ENCODE results near the gene HS2ST1. TPM values are rescaled to one million over a fixed set of nuclear protein-coding genes. Genes with fewer than 3 reads are reported as not detected.

Gene HS2ST1
- total and polyA plus RNA-seq, 5 donors from 2014 or later, result 7.7 to 12.3 (median 8.0) TPM

DNA sequence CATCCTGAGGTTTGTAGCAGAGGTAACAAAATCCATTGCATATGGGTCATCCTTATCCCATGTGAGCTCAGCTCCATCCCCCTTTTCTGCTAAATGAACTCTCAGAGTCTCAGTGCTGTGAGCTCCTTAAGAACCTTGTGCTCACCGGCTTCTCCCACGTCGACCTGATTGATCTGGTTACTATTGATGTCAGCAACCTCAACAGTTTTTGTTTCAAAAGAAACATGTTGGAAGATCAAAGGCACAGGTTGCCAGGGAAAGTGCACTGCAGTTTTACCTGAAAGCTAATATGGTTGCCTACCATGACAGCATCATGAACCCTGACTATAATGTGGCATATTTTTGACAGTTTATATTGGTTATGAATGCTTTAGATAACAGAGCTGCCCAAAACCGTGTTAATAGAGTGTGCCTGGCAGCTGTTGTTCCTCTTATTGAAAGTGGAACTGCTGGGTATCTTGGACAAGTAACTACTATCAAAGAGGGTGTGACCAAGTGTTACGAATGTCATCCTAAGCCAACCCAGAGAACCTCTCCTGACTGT, 131.4 kb downstream of the HS2ST1 start:
- ATAC-seq (ENCODE audit: low read depth in 2 of 2) (peak; percentile 30 to 48), DNase-seq (peak; percentile 24 to 68 (median 56))
- H3K36me3 Mint-ChIP-seq, result peaks cover 16% of the 10 kb centered on the region
- H3K9me3 Mint-ChIP-seq, result peaks cover 0 to 18% (median 4%) of the 10 kb centered on the region in 7 donors
- Histone ChIP-seq H3K4me1 (ENCODE audit: control insufficient read depth, insufficient read depth, low read length, poor library complexity, severe bottlenecking) (peaks cover 10% of the 10 kb centered on the region), H3K4me3 (ENCODE audit: low read depth, low read length) (no peak overlapping the region), H3K9me3 (ENCODE audit: control insufficient read depth in 2 of 2, low read length in 2 of 2) (peaks cover 0 to 4% of the 10 kb centered on the region in 2 experiments), H3K36me3 (ENCODE audit: control insufficient read depth, insufficient read depth, low read length) (no peaks in the 10 kb centered on the region), H3K27me3 (ENCODE audit: control insufficient read depth, insufficient read depth, low read length) (no peaks in the 10 kb centered on the region), H3K27ac (ENCODE audit: insufficient read depth, low read length, poor library complexity, severe bottlenecking) (peak overlapping the region; percentile 19)
- H3K4me3 Mint-ChIP-seq, result peak overlapping the region in 3 of 4 donors; percentile 3 to 65 (median 49)
- H3K27me3 Mint-ChIP-seq, result no peaks in the 10 kb centered on the region
- H3K27ac Mint-ChIP-seq, result peak overlapping the region in 2 of 3 donors; percentile 96
- peaks cover 21 to 45% (median 32%) of the 10 kb centered on the region in 4 donors for H3K4me1 Mint-ChIP-seq

DNA sequence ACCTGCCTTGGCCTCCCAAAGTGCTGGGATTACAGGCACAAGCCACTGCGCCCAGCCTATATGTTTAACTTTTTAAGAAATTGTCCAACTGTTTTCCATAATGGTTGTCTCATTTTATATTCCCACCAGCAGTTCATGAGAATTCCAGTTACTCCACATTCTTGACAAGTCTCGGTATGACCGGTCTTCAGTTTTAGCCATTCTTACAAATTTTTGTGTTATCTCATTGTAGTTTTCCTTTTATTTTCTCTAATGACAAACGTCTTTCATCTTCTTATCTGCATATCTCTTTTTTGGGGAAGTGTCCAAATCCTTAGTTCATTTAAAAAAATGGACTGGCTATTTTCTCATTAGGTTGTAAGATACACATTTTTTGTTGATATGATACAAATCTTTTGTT, 132.5 kb downstream of the HS2ST1 start:
- Mint-ChIP-seq H3K4me1 (peaks cover 14 to 43% (median 31%) of the 10 kb centered on the region in 4 donors), H3K27ac (no peak overlapping the region), H3K36me3 (peaks cover 16% of the 10 kb centered on the region), H3K9me3 (peaks cover 0 to 18% (median 4%) of the 10 kb centered on the region in 7 donors), H3K4me3 (no peak overlapping the region), H3K27me3 (no peaks in the 10 kb centered on the region)
- no peaks in the 10 kb centered on the region for H3K36me3 ChIP-seq (ENCODE audit: control insufficient read depth, insufficient read depth, low read length)
- H3K4me3 ChIP-seq (ENCODE audit: low read depth, low read length), result no peak overlapping the region
- no peaks in the 10 kb centered on the region for H3K27me3 ChIP-seq (ENCODE audit: control insufficient read depth, insufficient read depth, low read length)
- DNase-seq, result no peak
- no peak overlapping the region for H3K27ac ChIP-seq (ENCODE audit: insufficient read depth, low read length, poor library complexity, severe bottlenecking)
- ATAC-seq (ENCODE audit: low read depth in 2 of 2), result no peak
- peaks cover 10% of the 10 kb centered on the region for H3K4me1 ChIP-seq (ENCODE audit: control insufficient read depth, insufficient read depth, low read length, poor library complexity, severe bottlenecking)
- peaks cover 0 to 4% of the 10 kb centered on the region in 2 experiments for H3K9me3 ChIP-seq (ENCODE audit: control insufficient read depth in 2 of 2, low read length in 2 of 2)

DNA sequence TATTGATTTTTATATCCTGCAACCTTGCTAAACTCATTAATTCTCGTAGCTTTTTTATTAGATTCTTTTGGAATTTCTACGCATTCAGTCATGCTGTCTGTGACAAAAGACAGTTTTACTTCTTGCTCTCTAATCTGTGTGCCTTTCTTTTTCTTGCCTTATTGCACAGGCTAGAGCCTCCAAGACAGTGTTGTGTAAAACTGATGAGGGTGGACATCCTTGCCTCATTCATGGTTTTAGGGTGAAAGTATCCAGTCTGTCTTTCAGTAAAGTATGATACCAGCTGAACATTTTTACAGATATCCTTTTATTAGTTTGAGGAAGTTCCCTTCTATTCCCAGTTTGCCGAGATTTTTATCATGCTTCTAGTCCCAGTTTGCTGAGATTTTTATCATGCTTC, 133.8 kb downstream of the HS2ST1 start:
- peaks cover 0 to 4% of the 10 kb centered on the region in 2 experiments for H3K9me3 ChIP-seq (ENCODE audit: control insufficient read depth in 2 of 2, low read length in 2 of 2)
- H3K4me1 Mint-ChIP-seq, result peaks cover 14 to 38% (median 31%) of the 10 kb centered on the region in 4 donors
- DNase-seq, result no peak
- H3K4me3 Mint-ChIP-seq, result no peak overlapping the region
- no peak for ATAC-seq (ENCODE audit: low read depth in 2 of 2)
- H3K27ac Mint-ChIP-seq, result no peak overlapping the region
- H3K27me3 ChIP-seq (ENCODE audit: control insufficient read depth, insufficient read depth, low read length), result no peaks in the 10 kb centered on the region
- H3K4me1 ChIP-seq (ENCODE audit: control insufficient read depth, insufficient read depth, low read length, poor library complexity, severe bottlenecking), result peaks cover 10% of the 10 kb centered on the region
- H3K27ac ChIP-seq (ENCODE audit: insufficient read depth, low read length, poor library complexity, severe bottlenecking), result no peak overlapping the region
- peaks cover 16% of the 10 kb centered on the region for H3K36me3 Mint-ChIP-seq
- H3K36me3 ChIP-seq (ENCODE audit: control insufficient read depth, insufficient read depth, low read length), result no peaks in the 10 kb centered on the region
- no peaks in the 10 kb centered on the region for H3K27me3 Mint-ChIP-seq
- H3K9me3 Mint-ChIP-seq, result peaks cover 0 to 18% (median 4%) of the 10 kb centered on the region in 7 donors
- H3K4me3 ChIP-seq (ENCODE audit: low read depth, low read length), result no peak overlapping the region

DNA sequence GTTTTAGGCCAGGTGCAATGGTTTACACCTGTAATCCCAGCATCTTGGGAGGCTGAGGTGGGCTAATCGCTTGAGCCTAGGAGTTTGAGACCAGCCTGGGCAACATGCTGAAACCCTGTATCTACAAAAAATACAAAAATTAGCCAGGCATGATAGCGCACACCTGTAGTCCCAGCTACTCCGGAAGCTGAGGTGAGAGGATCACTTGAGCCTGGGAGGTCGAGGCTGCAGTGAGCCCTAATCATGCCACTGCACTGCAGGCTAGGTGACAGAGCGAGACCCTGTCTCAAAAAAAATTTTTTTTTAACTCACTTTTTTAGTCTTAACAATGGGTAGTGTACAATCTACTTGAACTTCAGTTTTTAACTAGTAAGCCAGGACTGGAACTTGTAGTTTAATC, 137.5 kb downstream of the HS2ST1 start:
- peaks cover 0 to 24% (median 17%) of the 10 kb centered on the region in 4 donors for H3K4me1 Mint-ChIP-seq
- Histone ChIP-seq H3K27me3 (ENCODE audit: control insufficient read depth, insufficient read depth, low read length) (no peaks in the 10 kb centered on the region), H3K4me1 (ENCODE audit: control insufficient read depth, insufficient read depth, low read length, poor library complexity, severe bottlenecking) (no peaks in the 10 kb centered on the region), H3K27ac (ENCODE audit: insufficient read depth, low read length, poor library complexity, severe bottlenecking) (no peak overlapping the region), H3K4me3 (ENCODE audit: low read depth, low read length) (no peak overlapping the region), H3K36me3 (ENCODE audit: control insufficient read depth, insufficient read depth, low read length) (no peaks in the 10 kb centered on the region), H3K9me3 (ENCODE audit: control insufficient read depth in 2 of 2, low read length in 2 of 2) (peaks cover 0 to 4% of the 10 kb centered on the region in 2 experiments)
- DNase-seq, result no peak
- no peak overlapping the region for H3K4me3 Mint-ChIP-seq
- H3K27ac Mint-ChIP-seq, result no peak overlapping the region
- no peaks in the 10 kb centered on the region for H3K27me3 Mint-ChIP-seq
- ATAC-seq (ENCODE audit: low read depth in 2 of 2), result no peak
- peaks cover 0 to 21% (median 1%) of the 10 kb centered on the region in 7 donors for H3K9me3 Mint-ChIP-seq
- H3K36me3 Mint-ChIP-seq, result peaks cover 13% of the 10 kb centered on the region

DNA sequence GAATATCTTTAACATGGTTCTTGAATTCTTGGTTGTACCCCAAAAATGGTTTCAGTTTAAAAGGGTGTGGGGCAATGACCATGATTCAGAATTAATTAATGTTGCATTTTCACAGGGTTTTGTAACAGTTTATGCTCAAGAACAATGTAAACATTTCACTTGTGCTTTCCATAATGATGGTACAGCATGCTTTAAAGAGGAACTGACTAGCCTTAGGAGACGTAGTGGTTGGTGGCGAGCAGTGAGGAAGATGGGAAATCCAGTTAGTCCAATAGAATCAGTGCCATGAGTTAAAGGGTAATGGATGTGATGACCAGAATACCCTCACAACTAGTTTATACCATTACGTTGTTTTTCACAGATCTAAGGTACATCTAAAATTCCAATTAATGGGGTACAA, 138.0 kb downstream of the HS2ST1 start:
- Mint-ChIP-seq H3K9me3 (peaks cover 0 to 19% (median 0%) of the 10 kb centered on the region in 7 donors), H3K36me3 (peaks cover 10% of the 10 kb centered on the region), H3K27ac (no peak overlapping the region), H3K4me3 (no peak overlapping the region), H3K4me1 (peaks cover 0 to 24% (median 17%) of the 10 kb centered on the region in 4 donors), H3K27me3 (no peaks in the 10 kb centered on the region)
- Histone ChIP-seq H3K9me3 (ENCODE audit: control insufficient read depth in 2 of 2, low read length in 2 of 2) (peaks cover 0 to 4% of the 10 kb centered on the region in 2 experiments), H3K27ac (ENCODE audit: insufficient read depth, low read length, poor library complexity, severe bottlenecking) (no peak overlapping the region), H3K36me3 (ENCODE audit: control insufficient read depth, insufficient read depth, low read length) (no peaks in the 10 kb centered on the region), H3K4me3 (ENCODE audit: low read depth, low read length) (no peak overlapping the region), H3K27me3 (ENCODE audit: control insufficient read depth, insufficient read depth, low read length) (no peaks in the 10 kb centered on the region), H3K4me1 (ENCODE audit: control insufficient read depth, insufficient read depth, low read length, poor library complexity, severe bottlenecking) (no peaks in the 10 kb centered on the region)
- ATAC-seq (ENCODE audit: low read depth in 2 of 2) (no peak), DNase-seq (no peak)

DNA sequence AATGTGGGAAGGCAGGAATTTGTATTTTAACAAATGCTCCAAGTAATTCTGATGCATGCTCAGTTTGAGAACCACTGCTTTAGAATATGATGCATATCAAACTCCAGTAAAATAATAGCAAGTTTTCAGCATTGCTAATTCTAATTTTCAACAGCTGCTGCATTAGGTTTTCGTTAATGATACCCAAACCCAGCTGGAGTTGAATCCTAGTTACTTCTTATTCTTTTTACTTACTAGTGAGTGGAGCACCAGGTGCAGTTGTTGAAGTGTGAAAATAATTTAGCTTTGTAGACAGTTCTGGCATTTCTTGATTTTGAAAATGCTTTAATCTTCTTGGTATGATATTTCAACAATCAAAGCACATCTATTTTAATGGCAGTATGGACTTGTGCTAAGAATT, 138.5 kb downstream of the HS2ST1 start:
- H3K9me3 Mint-ChIP-seq, result peaks cover 0 to 13% (median 0%) of the 10 kb centered on the region in 7 donors
- H3K9me3 ChIP-seq (ENCODE audit: control insufficient read depth in 2 of 2, low read length in 2 of 2), result peaks cover 0 to 4% of the 10 kb centered on the region in 2 experiments
- no peak for DNase-seq

DNA sequence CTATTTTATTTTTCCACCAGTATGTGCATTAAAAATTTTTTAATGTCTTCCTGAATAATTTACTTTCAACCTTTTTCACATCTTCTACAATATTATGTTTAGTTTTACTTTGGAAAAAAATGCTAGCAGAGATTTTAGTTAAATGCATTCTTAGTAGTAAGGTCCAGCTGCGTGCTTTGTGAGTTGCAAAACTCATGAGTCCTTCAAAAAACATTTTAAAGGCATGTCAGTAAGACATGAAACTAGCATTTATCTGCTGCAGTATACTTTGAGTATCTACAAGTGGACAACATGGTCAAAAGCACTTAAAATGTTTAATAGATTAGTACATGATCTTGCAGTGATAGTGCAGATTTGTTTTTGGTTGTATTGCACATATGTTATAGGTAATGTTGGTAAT, 139.0 kb downstream of the HS2ST1 start:
- H3K9me3 ChIP-seq (ENCODE audit: control insufficient read depth in 2 of 2, low read length in 2 of 2), result no peaks in the 10 kb centered on the region
- H3K4me1 Mint-ChIP-seq, result peaks cover 0 to 26% (median 22%) of the 10 kb centered on the region in 4 donors
- no peak for DNase-seq
- H3K27ac ChIP-seq (ENCODE audit: insufficient read depth, low read length, poor library complexity, severe bottlenecking), result no peak overlapping the region
- no peak overlapping the region for H3K4me3 Mint-ChIP-seq
- H3K36me3 Mint-ChIP-seq, result peaks cover 10% of the 10 kb centered on the region
- no peak overlapping the region for H3K27ac Mint-ChIP-seq
- H3K4me1 ChIP-seq (ENCODE audit: control insufficient read depth, insufficient read depth, low read length, poor library complexity, severe bottlenecking), result no peaks in the 10 kb centered on the region
- H3K27me3 ChIP-seq (ENCODE audit: control insufficient read depth, insufficient read depth, low read length), result no peaks in the 10 kb centered on the region
- ATAC-seq (ENCODE audit: low read depth in 2 of 2), result no peak
- H3K27me3 Mint-ChIP-seq, result no peaks in the 10 kb centered on the region
- no peak overlapping the region for H3K4me3 ChIP-seq (ENCODE audit: low read depth, low read length)
- H3K36me3 ChIP-seq (ENCODE audit: control insufficient read depth, insufficient read depth, low read length), result no peaks in the 10 kb centered on the region
- peaks cover 0 to 9% (median 0%) of the 10 kb centered on the region in 7 donors for H3K9me3 Mint-ChIP-seq

More for the DNA sequence above, 138.5 kb downstream of the HS2ST1 start:
- no peak overlapping the region for H3K4me3 Mint-ChIP-seq
- peaks cover 10% of the 10 kb centered on the region for H3K36me3 Mint-ChIP-seq
- Histone ChIP-seq H3K27me3 (ENCODE audit: control insufficient read depth, insufficient read depth, low read length) (no peaks in the 10 kb centered on the region), H3K4me1 (ENCODE audit: control insufficient read depth, insufficient read depth, low read length, poor library complexity, severe bottlenecking) (no peaks in the 10 kb centered on the region), H3K27ac (ENCODE audit: insufficient read depth, low read length, poor library complexity, severe bottlenecking) (no peak overlapping the region), H3K36me3 (ENCODE audit: control insufficient read depth, insufficient read depth, low read length) (no peaks in the 10 kb centered on the region), H3K4me3 (ENCODE audit: low read depth, low read length) (no peak overlapping the region)
- H3K27ac Mint-ChIP-seq, result no peak overlapping the region
- peaks cover 0 to 24% (median 19%) of the 10 kb centered on the region in 4 donors for H3K4me1 Mint-ChIP-seq
- H3K27me3 Mint-ChIP-seq, result no peaks in the 10 kb centered on the region
- ATAC-seq (ENCODE audit: low read depth in 2 of 2), result no peak

DNA sequence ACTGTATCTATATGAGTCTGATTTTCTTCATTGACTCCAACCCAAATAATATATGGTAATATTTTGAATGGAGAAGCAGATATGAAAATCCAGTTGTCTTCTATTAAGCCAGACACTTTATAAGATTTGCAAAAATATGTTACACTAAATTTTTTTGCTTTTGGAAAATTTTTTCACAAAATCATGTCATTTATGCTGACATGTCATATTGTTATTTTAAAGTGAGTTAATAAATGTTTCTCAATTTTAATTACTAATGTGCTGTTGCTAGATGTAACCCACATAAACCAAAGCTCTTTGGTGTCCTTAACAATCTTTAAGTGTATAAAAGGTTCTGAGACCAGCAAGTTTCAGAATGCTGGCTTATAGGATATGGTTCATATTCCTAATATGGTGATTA, 142.5 kb downstream of the HS2ST1 start:
- peaks cover 3% of the 10 kb centered on the region for H3K36me3 Mint-ChIP-seq
- ATAC-seq (ENCODE audit: low read depth in 2 of 2) (no peak), DNase-seq (no peak)
- H3K4me1 ChIP-seq (ENCODE audit: control insufficient read depth, insufficient read depth, low read length, poor library complexity, severe bottlenecking), result no peaks in the 10 kb centered on the region
- H3K4me3 ChIP-seq (ENCODE audit: low read depth, low read length), result no peak overlapping the region
- H3K36me3 ChIP-seq (ENCODE audit: control insufficient read depth, insufficient read depth, low read length), result no peaks in the 10 kb centered on the region
- peaks cover 15 to 33% (median 26%) of the 10 kb centered on the region in 4 donors for H3K4me1 Mint-ChIP-seq
- no peaks in the 10 kb centered on the region for H3K27me3 Mint-ChIP-seq
- H3K27ac ChIP-seq (ENCODE audit: insufficient read depth, low read length, poor library complexity, severe bottlenecking), result no peak overlapping the region
- no peaks in the 10 kb centered on the region for H3K27me3 ChIP-seq (ENCODE audit: control insufficient read depth, insufficient read depth, low read length)
- H3K9me3 Mint-ChIP-seq, result peaks cover 0 to 5% (median 0%) of the 10 kb centered on the region in 7 donors
- H3K9me3 ChIP-seq (ENCODE audit: control insufficient read depth in 2 of 2, low read length in 2 of 2), result no peaks in the 10 kb centered on the region
- no peak overlapping the region for H3K4me3 Mint-ChIP-seq
- peak overlapping the region in 1 of 3 donors; percentile 9 for H3K27ac Mint-ChIP-seq
